OCI-LY7 (cell line): ENCODE results near the gene HSPA1L. TPM values are rescaled to one million over a fixed set of nuclear protein-coding genes. Genes with fewer than 3 reads are reported as not detected.
A peak's percentile ranks its signal among the peaks of the same experiment; 100 is the strongest.

ENCODE experiments used
- BruUV-seq: library from RNA; stranded (reverse); fragments of 400-500 nt; replicated peaks from 2 replicates; lab custom pipeline; 2021; lab: Mats Ljungman, UMichigan
- CTCF ChIA-PET: fragments of 300-600 bp; sonication (Branson Sonifier 250); formaldehyde crosslinking; loops from one replicate; lab custom pipeline; 2022; ENCODE audit warnings: antibody characterized with exemption; ENCODE audit not compliant: unreplicated experiment; lab: Charles Lee
- POLR2A ChIA-PET: fragments of 300-600 bp; sonication (Branson Sonifier 250); formaldehyde crosslinking; loops from one replicate; lab custom pipeline; 2022; ENCODE audit warnings: antibody characterized with exemption; lab: Charles Lee
- DNase-seq: peaks from one replicate; pipeline ENCODE4 v3.0.0-alpha.2; 2015; ENCODE audit warnings: low spot score
- H2AFZ ChIP-seq: fragments of 200-600 bp; sonication (generic), shearing (Covaris generic); 2 replicates; pipeline ENCODE4 v1.6.1; 2014; ENCODE audit warnings: mild to moderate bottlenecking, antibody characterized with exemption, low read length, moderate library complexity
- H3K27ac ChIP-seq: fragments of 200-600 bp; sonication (generic); 2 replicates; pipeline ENCODE4 v1.5.1; 2014; ENCODE audit warnings: mixed run types, low read depth, mild to moderate bottlenecking, moderate library complexity, low read length, inconsistent platforms; ENCODE audit not compliant: poor library complexity, severe bottlenecking
- H3K36me3 ChIP-seq: fragments of 200-600 bp; sonication (generic); 2 replicates; pipeline ENCODE4 v1.6.1; 2014; ENCODE audit warnings: mild to moderate bottlenecking, antibody characterized with exemption, low read length, moderate library complexity, mixed read lengths; ENCODE audit not compliant: insufficient read depth
- H3K4me1 ChIP-seq: fragments of 200-600 bp; sonication (generic); 2 replicates; pipeline ENCODE4 v1.5.1; 2014; ENCODE audit warnings: mild to moderate bottlenecking, low read length; ENCODE audit not compliant: insufficient read depth, poor library complexity, severe bottlenecking
- H3K4me2 ChIP-seq: fragments of 200-600 bp; sonication (generic); 2 replicates; pipeline ENCODE4 v1.6.1; 2014; ENCODE audit warnings: mild to moderate bottlenecking, low read length
- H3K4me3 ChIP-seq: fragments of 200-600 bp; sonication (generic); 2 replicates; pipeline ENCODE4 v1.5.1; 2014; ENCODE audit warnings: mild to moderate bottlenecking, low read depth, low read length; ENCODE audit not compliant: poor library complexity, severe bottlenecking
- H3K79me2 ChIP-seq: fragments of 200-600 bp; sonication (generic); 2 replicates; pipeline ENCODE4 v1.6.1; 2016; ENCODE audit warnings: low read depth, mild to moderate bottlenecking, low read length, moderate library complexity, mixed read lengths; ENCODE audit not compliant: insufficient read depth
- H3K9me2 ChIP-seq: fragments of 200-600 bp; sonication (generic); 2 replicates; pipeline ENCODE4 v1.6.1; 2016; ENCODE audit warnings: mild to moderate bottlenecking, low read length, mixed read lengths; ENCODE audit not compliant: insufficient read depth
- H3K9me3 ChIP-seq: fragments of 200-600 bp; sonication (generic); 2 replicates; pipeline ENCODE4 v1.6.1; 2014; ENCODE audit warnings: mild to moderate bottlenecking, mixed run types, low read length, mixed read lengths
- H4K20me1 ChIP-seq: fragments of 200-600 bp; sonication (generic); 2 replicates; pipeline ENCODE4 v1.6.1; 2014; ENCODE audit warnings: mild to moderate bottlenecking, antibody characterized with exemption, low read length, moderate library complexity, mixed read lengths; ENCODE audit not compliant: insufficient read depth
- CTCF ChIP-seq: fragments of 200-600 bp; sonication (generic); conservative IDR thresholded peaks from 2 replicates; pipeline ENCODE4 v1.5.1; 2014; ENCODE audit warnings: mild to moderate bottlenecking, antibody characterized with exemption, low read length, moderate library complexity, mixed read lengths
- EZH2phosphoT487 ChIP-seq: fragments of 200-600 bp; sonication (generic); IDR thresholded peaks from 2 replicates; pipeline ENCODE4 v1.6.1; 2018; ENCODE audit warnings: low read depth, borderline replicate concordance, mild to moderate bottlenecking, mixed run types, antibody characterized with exemption, low read length, moderate library complexity, mixed read lengths
- intact Hi-C: fragments of 100-400 bp; cut with micrococcal nuclease; formaldehyde crosslinking; loops from one replicate; pipeline ENCODE4 v1.10.0; 2022; ENCODE audit not compliant: unreplicated experiment
- total RNA-seq, 2 experiments: library from RNA; depleted of rRNA in 1 of 2; stranded (reverse); fragments of >200 nt in 1 of 2; shearing (Covaris generic) in 1 of 2; gene quantifications; 2 replicates each; pipeline ENCODE4 v1.2.3, GENCODE V29; 2014 to 2022

HSPA1L gene
- total RNA-seq, 2 experiments from 2014 or later, result 0.19 to 0.49 TPM

GRCh38 chr6:31834367-31835250 is 19.5 kb upstream of the HSPA1L start:
- H4K20me1 ChIP-seq, result peaks cover 37% of the 10 kb centered on the region
- peaks cover 49% of the 10 kb centered on the region for H3K36me3 ChIP-seq
- H3K9me2 ChIP-seq, result no peaks in the 10 kb centered on the region
- H3K79me2 ChIP-seq, result peaks cover 94% of the 10 kb centered on the region
- peaks cover 59% of the 10 kb centered on the region for H3K4me1 ChIP-seq
- no peaks in the 10 kb centered on the region for H3K9me3 ChIP-seq
- peak overlapping the region; percentile 96 for H3K4me2 ChIP-seq
- intact Hi-C loops, result loop anchor here (1.0 to 10.0 kb wide), 5 partner anchors 29 to 340 kb away; partner anchors contain the start of genes GPANK1, MICB, NELFE and SKIC2
- peak overlapping the region; percentile 16; the same call in 1 of the 2 replicates for H2AFZ ChIP-seq
- no peak for TF ChIP-seq CTCF
- TF ChIP-seq EZH2phosphoT487, result no peak
- peak overlapping the region; percentile 99 for H3K4me3 ChIP-seq
- ChIA-PET POLR2A (interaction anchor here (0.6 to 1.4 kb wide), 3 partner anchors 97 to 304 kb away, joined by 3 to 7 read pairs (median 4); no protein-coding TSS in a partner anchor), CTCF (interaction anchor here (0.6 to 0.7 kb wide), 2 partner anchors 28 to 120 kb away, joined by 3 to 7 read pairs; partner anchors contain the start of gene LSM2)
- H3K27ac ChIP-seq, result peak overlapping the region; percentile 95
- BruUV-seq, result no TSS peak
- DNase-seq, result peak; percentile 91

GRCh38 chr6:31831350-31832215 is 16.5 kb upstream of the HSPA1L start:
- ChIA-PET CTCF (interaction anchor here (0.9 to 1.0 kb wide), 2 partner anchors 93 to 104 kb away, joined by 3 read pairs; no protein-coding TSS in a partner anchor), POLR2A (interaction anchor here (0.6 to 3.8 kb wide), 9 partner anchors 10 to 236 kb away, joined by 3 to 43 read pairs (median 6); partner anchors contain the start of genes CLIC1, LSM2, MSH5 and NEU1)
- Histone ChIP-seq H4K20me1 (peaks cover 8% of the 10 kb centered on the region; the same call in 1 of the 2 replicates), H3K4me1 (peaks cover 36% of the 10 kb centered on the region), H3K36me3 (peaks cover 18% of the 10 kb centered on the region), H2AFZ (no peak overlapping the region; the same call in 1 of the 2 replicates), H3K4me3 (peak overlapping the region; percentile 89), H3K79me2 (peaks cover 67% of the 10 kb centered on the region), H3K4me2 (peak overlapping the region; percentile 99), H3K9me2 (no peaks in the 10 kb centered on the region), H3K27ac (peak overlapping the region; percentile 95), H3K9me3 (no peaks in the 10 kb centered on the region)
- TF ChIP-seq EZH2phosphoT487, result no peak
- TF ChIP-seq CTCF, result no peak
- no peak for DNase-seq
- no TSS peak for BruUV-seq
- intact Hi-C loops, result loop anchor here (2.0 to 10.0 kb wide), 6 partner anchors 59 to 337 kb away; partner anchors contain the start of genes ATP6V1G2, EHMT2, MICB and NELFE
